HepG2 (cell line): Measurements from ENCODE around the gene HSD3B7. TPM values are rescaled to one million over a fixed set of nuclear protein-coding genes. Genes with fewer than 3 reads are reported as not detected.
A peak's percentile ranks its signal among the peaks of the same experiment; 100 is the strongest.

Experiments used
- ATAC-seq: fragments of 200-7000 bp; cut with Tn5 transposase; 3 replicates; pipeline ENCODE4 v1.9.1; 2020; ENCODE audit warnings: mild to moderate bottlenecking, moderate library complexity
- BruUV-seq: library from RNA; stranded (reverse); fragments of 400-500 nt; replicated peaks from 2 replicates; lab custom pipeline; 2021; lab: Mats Ljungman, UMichigan
- CTCF ChIA-PET: fragments of 300-600 bp; formaldehyde crosslinking; extraction: SDS; loops from one replicate; lab custom pipeline; 2021; ENCODE audit warnings: low total read pairs, inconsistent platforms, low intra/inter-chr PET ratio; lab: Yijun Ruan, JAX
- POLR2A ChIA-PET: fragments of 350-600 bp; sonication (Branson Sonifier 250); formaldehyde crosslinking; loops from one replicate; lab custom pipeline; 2020; ENCODE audit warnings: antibody characterized with exemption, inconsistent platforms; lab: Yijun Ruan, JAX
- DNase-seq: peaks from one replicate; pipeline ENCODE4 v3.0.0-alpha.2; 2015; ENCODE audit warnings: low spot score
- FAIRE-seq: peaks from 3 replicates; lab custom pipeline; 2011; peaks lifted over from hg19 to GRCh38; lab: Jason Lieb, UNC
- H2AFZ ChIP-seq: one replicate; pipeline ENCODE4 v1.6.1; 2011; ENCODE audit warnings: low read length, inconsistent platforms
- H3K27ac ChIP-seq: fragments of 300-600 bp; 3 replicates; pipeline ENCODE4 v1.8.0; 2011; ENCODE audit warnings: mixed run types, mild to moderate bottlenecking, mixed read lengths, low read length, inconsistent platforms; ENCODE audit not compliant: insufficient read depth; ENCODE audit errors: extremely low read length
- H3K27me3 ChIP-seq, 2 experiments: fragments of 200-600 bp in 1 of 2; 2 replicates in 1 of 2; 3 replicates in 1 of 2; pipeline versions ENCODE4 v1.6.0 to v1.8.0; 2011; ENCODE audit warnings: low read length in 2 of 2, mild to moderate bottlenecking in 2 of 2, moderate library complexity in 2 of 2, inconsistent platforms in 1 of 2; ENCODE audit not compliant: insufficient read depth in 2 of 2, control insufficient read depth in 1 of 2
- H3K36me3 ChIP-seq, 2 experiments: fragments of 200-600 bp in 1 of 2; replicated peaks in 1 of 2; 2 replicates in 1 of 2; 3 replicates in 1 of 2; pipeline versions ENCODE4 v1.5.1 to v1.8.0; 2011; ENCODE audit warnings: low read length in 2 of 2, inconsistent platforms in 1 of 2; ENCODE audit not compliant: insufficient read depth in 2 of 2, control insufficient read depth in 1 of 2
- H3K4me1 ChIP-seq: 2 replicates; pipeline ENCODE4 v1.5.1; 2012; ENCODE audit warnings: low read length, inconsistent platforms; ENCODE audit not compliant: insufficient read depth
- H3K4me2 ChIP-seq: 2 replicates; pipeline ENCODE4 v1.6.0; 2011; ENCODE audit warnings: low read depth, low read length, inconsistent platforms
- H3K4me3 ChIP-seq, 3 experiments: fragments of 200-600 bp in 1 of 3; sonication (generic), shearing (Covaris generic) in 1 of 3; replicated peaks in 1 of 3; 2 replicates each; pipeline ENCODE4 v1.5.1; 2011 to 2016; ENCODE audit warnings: low read length in 3 of 3, inconsistent platforms in 2 of 3, low read depth in 2 of 3, mild to moderate bottlenecking in 2 of 3, control low read depth in 1 of 3, mixed read lengths in 1 of 3; ENCODE audit not compliant: insufficient read depth in 1 of 3
- H3K79me2 ChIP-seq: one replicate; pipeline ENCODE4 v1.6.1; 2011; ENCODE audit warnings: low read length, inconsistent platforms; ENCODE audit not compliant: insufficient read depth
- H3K9ac ChIP-seq: 2 replicates; pipeline ENCODE4 v1.6.0; 2011; ENCODE audit warnings: mild to moderate bottlenecking, low read depth, low read length, inconsistent platforms; ENCODE audit not compliant: insufficient read depth
- H3K9me3 ChIP-seq: 2 replicates; pipeline ENCODE4 v1.5.1; 2012; ENCODE audit warnings: mild to moderate bottlenecking, low read length
- H4K20me1 ChIP-seq: 2 replicates; pipeline ENCODE4 v1.6.0; 2011; ENCODE audit warnings: inconsistent platforms, mild to moderate bottlenecking, low read length, moderate library complexity; ENCODE audit not compliant: insufficient read depth
- NONO ChIP-seq, 2 experiments: fragments of 450-650 bp in 1 of 2; sonication (generic) in 1 of 2; formaldehyde crosslinking in 1 of 2; IDR thresholded peaks in 1 of 2; conservative IDR thresholded peaks in 1 of 2; 2 replicates each; pipeline versions ENCODE4 v1.6.1 to v1.8.0; 2017 to 2022; ENCODE audit warnings: mild to moderate bottlenecking in 1 of 2, missing genetic modification reagents in 1 of 2, moderate library complexity in 1 of 2
- ZBTB33 ChIP-seq: sonication (generic); formaldehyde crosslinking; IDR thresholded peaks from 2 replicates; pipeline ENCODE4 v1.4.0; 2020; ENCODE audit warnings: missing genetic modification reagents
- ZMYM2 ChIP-seq: sonication (generic); formaldehyde crosslinking; IDR thresholded peaks from 2 replicates; pipeline ENCODE4 v1.8.0; 2022; ENCODE audit warnings: mild to moderate bottlenecking, missing genetic modification reagents
- ZNF556 ChIP-seq: sonication (generic); formaldehyde crosslinking; IDR thresholded peaks from 2 replicates; pipeline ENCODE4 v1.4.0; 2020; ENCODE audit warnings: mild to moderate bottlenecking, missing genetic modification reagents, borderline replicate concordance
- WGBS: methylation state at CpG from one replicate; pipeline ENCODE4 v1.1.6; 2017; ENCODE audit warnings: low lambda C conversion rate; 5-methylcytosine and 5-hydroxymethylcytosine counted together
- in situ Hi-C: cut with HindIII; loops from 2 replicates; pipeline ENCODE4 v1.10.0; 2017; ENCODE audit warnings: low pct_unique_long_range_greater_than_20kb; ENCODE audit not compliant: extremely low pct_ligation_motif_present
- intact Hi-C: fragments of 100-400 bp; cut with micrococcal nuclease; formaldehyde crosslinking; loops from one replicate; pipeline ENCODE4 v1.10.0; 2022; ENCODE audit not compliant: unreplicated experiment
- polyA plus RNA-seq, 8 experiments: library from polyadenylated mRNA; depleted of rRNA in 3 of 8; stranded (reverse) in 7 of 8; unstranded in 1 of 8; fragments of >200 nt; fragmentation: Illumina TruSeq in 4 of 8; extraction: Trizol in 4 of 8; gene quantifications; 2 replicates each; pipeline versions ENCODE4 v1.2.1 to v1.2.3, GENCODE V29; 2011 to 2016; ENCODE audit warnings: low read depth in 4 of 8, missing spikeins in 1 of 8, mixed read lengths in 1 of 8; ENCODE audit not compliant: insufficient read depth in 1 of 8
- total RNA-seq, 5 experiments: library from RNA; depleted of rRNA; stranded (reverse); fragments of >200 nt; fragmentation: Illumina TruSeq; extraction: Trizol; gene quantifications; 2 replicates each; pipeline ENCODE4 v1.2.3, GENCODE V29; 2016; ENCODE audit warnings: low read depth in 1 of 5

The HSD3B7 gene
- total and polyA plus RNA-seq, 2 of the 13 experiments (the other 11 are each of a cell fraction or from before 2014, with no cell fraction given), result 32.9 to 69.7 TPM

- POLR2A ChIA-PET, result interaction anchor here (0.5 to 3.7 kb wide), 21 partner anchors 9 to 889 kb away, joined by 3 to 81 read pairs (median 6); partner anchors contain the start of genes KAT8, PHKG2, STX4 and VKORC1
- H3K9ac ChIP-seq, result no peak overlapping the region
- H3K79me2 ChIP-seq, result no peaks in the 10 kb centered on the region
- CTCF ChIA-PET, result interaction anchor here (0.6 to 2.5 kb wide), 10 partner anchors 26 to 884 kb away, joined by 3 to 29 read pairs (median 7); partner anchors contain the start of genes STX1B, STX4, VKORC1 and ZNF646
- H3K4me1 ChIP-seq, result peaks cover 16% of the 10 kb centered on the region
- H4K20me1 ChIP-seq, result no peaks in the 10 kb centered on the region
- no peak overlapping the region for H3K4me2 ChIP-seq
- in situ Hi-C loops (loop anchor here (25.0 kb wide), 1 partner anchor 728 kb away; a partner anchor contains a TSS), intact Hi-C loops (loop anchor here (10.0 kb wide), 1 partner anchor 881 kb away; no protein-coding TSS in a partner anchor)
- H3K36me3 ChIP-seq, result peaks cover 14 to 48% of the 10 kb centered on the region in 2 experiments
- ATAC-seq (no peak), DNase-seq (no peak), FAIRE-seq (no peak)
- H3K27ac ChIP-seq, result no peak overlapping the region
- no peak overlapping the region for H2AFZ ChIP-seq
- BruUV-seq, result no TSS peak
- H3K27me3 ChIP-seq, result no peaks in the 10 kb centered on the region
- TF ChIP-seq NONO (IDR thresholded peaks at IDR 0.05) (no peak), NONO (CRISPR knock-in tag; conservative IDR thresholded peaks at IDR 0.05) (peak; percentile 14; the same call in 1 of the 2 replicates), ZBTB33 (no peak), ZMYM2 (CRISPR knock-in tag) (no peak), ZNF556 (CRISPR knock-in tag) (no peak)
- 97% methylated on average over 14 of the region's 14 CpGs for WGBS
- H3K4me3 ChIP-seq, result no peak overlapping the region
- no peaks in the 10 kb centered on the region for H3K9me3 ChIP-seq
These were observed 953 bp upstream of the HSD3B7 start for GRCh38 chr16:30983898-30984610.
